ENCODE measurements around the gene CBFA2T3.

The CBFA2T3 gene

GRCh38 chr16:88842308-88842756 lies 134.7 kb downstream of the CBFA2T3 start:
- DNase-seq: no peak

- DNase-seq: no peak
Measured at GRCh38 chr16:88841521-88842307, 135.3 kb downstream of the CBFA2T3 start.

- DNase-seq: peak in 2 of 56 donors; percentile 9 to 52
Measured at GRCh38 chr16:88840600-88841215, 136.3 kb downstream of the CBFA2T3 start.

GRCh38 chr16:88839745-88840599 lies 137.0 kb downstream of the CBFA2T3 start:
- DNase-seq: no peak

- DNase-seq: no peak
Measured at GRCh38 chr16:88839026-88839529, 137.9 kb downstream of the CBFA2T3 start.

- no peak for DNase-seq
Measured at GRCh38 chr16:88838566-88838965, 138.4 kb downstream of the CBFA2T3 start.

GRCh38 chr16:88837806-88838205 lies 139.2 kb downstream of the CBFA2T3 start:
- DNase-seq: no peak

GRCh38 chr16:88836791-88837190 lies 140.2 kb downstream of the CBFA2T3 start:
- no peak for DNase-seq

- no peak for DNase-seq
Measured at GRCh38 chr16:88835818-88836217, 141.2 kb downstream of the CBFA2T3 start.

- no peak for DNase-seq
Measured at GRCh38 chr16:88835383-88835782, 141.6 kb downstream of the CBFA2T3 start.

GRCh38 chr16:88834670-88835069 lies 142.3 kb downstream of the CBFA2T3 start:
- no peak for DNase-seq

- DNase-seq: no peak
Measured at GRCh38 chr16:88833086-88833485, 143.9 kb downstream of the CBFA2T3 start.

GRCh38 chr16:88831838-88832237 lies 145.2 kb downstream of the CBFA2T3 start:
- DNase-seq: no peak

GRCh38 chr16:88830783-88831182 lies 146.2 kb downstream of the CBFA2T3 start:
- DNase-seq: no peak

- DNase-seq: no peak
Measured at GRCh38 chr16:88830258-88830657, 146.7 kb downstream of the CBFA2T3 start.

GRCh38 chr16:88828711-88829110 lies 148.3 kb downstream of the CBFA2T3 start:
- peak in 15 of 56 donors; percentile 19 to 86 (median 46) for DNase-seq

- no peak for DNase-seq
Measured at GRCh38 chr16:88827727-88828126, 149.3 kb downstream of the CBFA2T3 start.

GRCh38 chr16:88826070-88826840 lies 150.8 kb downstream of the CBFA2T3 start:
- DNase-seq: no peak

GRCh38 chr16:88825146-88825545 lies 151.9 kb downstream of the CBFA2T3 start:
- no peak for DNase-seq

Measured in amygdala (tissue), 56 donors.